Keratinocyte (primary cell): ENCODE results near the gene SPOCK3. TPM values are rescaled to one million over a fixed set of nuclear protein-coding genes. Genes with fewer than 3 reads are reported as not detected.
"Not testable (repeated sequence)": the region's sequence is repeated elsewhere in the genome, so short reads cannot be mapped to it uniquely, and the experiment has no call there.

Source experiments
- DNase-seq: peaks from one replicate; pipeline ENCODE4 v3.0.0-alpha.2; 2011; ENCODE audit warnings: low read depth, missing footprints, low spot score
- FAIRE-seq: peaks from 2 replicates; lab custom pipeline; 2011; peaks lifted over from hg19 to GRCh38; lab: Jason Lieb, UNC
- H2AFZ ChIP-seq: 2 replicates; pipeline ENCODE4 v1.6.0; 2012; ENCODE audit warnings: low read length, control low read depth, inconsistent platforms; ENCODE audit not compliant: control insufficient read depth
- H3K27ac ChIP-seq: 2 replicates; pipeline ENCODE4 v1.5.1; 2011; ENCODE audit warnings: low read length; ENCODE audit not compliant: control insufficient read depth, insufficient read depth
- H3K27me3 ChIP-seq: 3 replicates; pipeline ENCODE4 v1.6.0; 2011; ENCODE audit warnings: low read length; ENCODE audit not compliant: control insufficient read depth, insufficient read depth; ENCODE audit errors: extremely low read depth
- H3K36me3 ChIP-seq, 2 experiments: 2 replicates in 1 of 2; 3 replicates in 1 of 2; pipeline ENCODE4 v1.5.1; 2011; ENCODE audit warnings: low read length in 2 of 2, mild to moderate bottlenecking in 1 of 2; ENCODE audit not compliant: control insufficient read depth in 2 of 2, insufficient read depth in 2 of 2; ENCODE audit errors: extremely low read depth in 1 of 2
- H3K4me1 ChIP-seq: 3 replicates; pipeline ENCODE4 v1.5.1; 2011; ENCODE audit warnings: low read length; ENCODE audit not compliant: control insufficient read depth, insufficient read depth; ENCODE audit errors: extremely low read depth
- H3K4me2 ChIP-seq: 3 replicates; pipeline ENCODE4 v1.6.0; 2011; ENCODE audit warnings: low read depth, low read length; ENCODE audit not compliant: control insufficient read depth, insufficient read depth; ENCODE audit errors: extremely low read depth
- H3K4me3 ChIP-seq, 3 experiments: fragments of 200-600 bp in 1 of 3; sonication (generic) in 1 of 3; 2 replicates in 2 of 3; 3 replicates in 1 of 3; pipeline ENCODE4 v1.5.1; 2011 to 2016; ENCODE audit warnings: low read length in 3 of 3, mild to moderate bottlenecking in 3 of 3, control low read depth in 2 of 3, inconsistent platforms in 1 of 3, low read depth in 1 of 3, mixed read lengths in 1 of 3, mixed run types in 1 of 3, moderate library complexity in 1 of 3; ENCODE audit not compliant: control insufficient read depth in 2 of 3, insufficient read depth in 2 of 3; ENCODE audit errors: extremely low read depth in 1 of 3
- H3K79me2 ChIP-seq: 2 replicates; pipeline ENCODE4 v1.6.0; 2012; ENCODE audit warnings: low read length; ENCODE audit not compliant: control insufficient read depth, insufficient read depth
- H3K9ac ChIP-seq: 3 replicates; pipeline ENCODE4 v1.6.0; 2011; ENCODE audit warnings: low read length; ENCODE audit not compliant: control insufficient read depth, insufficient read depth; ENCODE audit errors: extremely low read depth
- H3K9me1 ChIP-seq: 3 replicates; pipeline ENCODE4 v1.6.0; 2011; ENCODE audit warnings: low read length; ENCODE audit not compliant: control insufficient read depth, insufficient read depth; ENCODE audit errors: extremely low read depth
- H3K9me3 ChIP-seq: 2 replicates; pipeline ENCODE4 v1.5.1; 2012; ENCODE audit warnings: low read depth, low read length; ENCODE audit not compliant: control insufficient read depth
- H4K20me1 ChIP-seq: 3 replicates; pipeline ENCODE4 v1.6.0; 2011; ENCODE audit warnings: low read length; ENCODE audit not compliant: control insufficient read depth, insufficient read depth; ENCODE audit errors: extremely low read depth
- EZH2 ChIP-seq: IDR thresholded peaks from one replicate; pipeline ENCODE4 v1.6.1; 2012; ENCODE audit warnings: inconsistent platforms, mild to moderate bottlenecking, low read length, moderate library complexity
- dilution Hi-C: fragments of 300-500 bp; cut with MboI; formaldehyde crosslinking; loops from one replicate; pipeline ENCODE4 v1.7.0; 2020; ENCODE audit warnings: low sequenced_read_pairs; ENCODE audit not compliant: extremely low pct_ligation_motif_present
- polyA plus RNA-seq, 5 experiments: library from polyadenylated mRNA; depleted of rRNA in 3 of 5; stranded (reverse) in 3 of 5; stranded (forward) in 1 of 5; unstranded in 1 of 5; fragments of >200 nt; gene quantifications; 1 replicate in 1 of 5; 2 replicates in 3 of 5; 3 replicates in 1 of 5; pipeline versions ENCODE4 v1.2.1 to v1.2.3, GENCODE V29; 2011 to 2012; ENCODE audit warnings: missing spikeins in 2 of 5, low read depth in 1 of 5, low replicate concordance in 1 of 5
- TF ChIP-seq, protein P1 (sequence below), 3 experiments: IDR thresholded peaks in 1 of 3; conservative IDR thresholded peaks in 1 of 3; optimal IDR thresholded peaks in 1 of 3; 2 replicates in 2 of 3; 3 replicates in 1 of 3; pipeline versions ENCODE3 to v1.5.1; 2011; ENCODE audit warnings: low read length in 3 of 3, mild to moderate bottlenecking in 3 of 3, moderate library complexity in 2 of 3, control low read depth in 1 of 3, inconsistent platforms in 1 of 3; ENCODE audit not compliant: insufficient read depth in 2 of 3; ENCODE audit errors: extremely low read depth in 1 of 3

Gene SPOCK3
- polyA plus RNA-seq, 1 donor (not counting 4 experiments of a cell fraction or from before 2014, with no cell fraction given): not detected

DNA sequence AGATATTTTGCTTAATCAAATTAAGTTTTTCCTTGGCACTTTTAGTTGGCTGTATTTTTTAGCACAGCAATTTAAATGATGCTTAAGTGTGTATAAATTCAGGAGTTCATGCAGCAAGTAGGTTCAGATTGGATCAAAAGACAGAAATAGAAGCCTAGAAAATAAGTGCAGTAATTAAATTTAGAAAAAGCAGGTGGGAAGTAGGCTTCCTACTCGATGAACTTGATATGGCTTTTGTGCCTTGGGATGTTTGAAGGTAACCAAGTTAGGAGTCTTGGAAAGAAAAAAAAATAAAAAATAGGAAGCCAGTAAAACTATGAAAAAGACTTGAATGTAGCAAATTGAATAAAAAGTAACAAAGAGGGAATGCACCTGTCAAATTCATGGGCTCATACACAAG, 372.3 kb downstream of the SPOCK3 start:
- TF ChIP-seq, protein P1, sequence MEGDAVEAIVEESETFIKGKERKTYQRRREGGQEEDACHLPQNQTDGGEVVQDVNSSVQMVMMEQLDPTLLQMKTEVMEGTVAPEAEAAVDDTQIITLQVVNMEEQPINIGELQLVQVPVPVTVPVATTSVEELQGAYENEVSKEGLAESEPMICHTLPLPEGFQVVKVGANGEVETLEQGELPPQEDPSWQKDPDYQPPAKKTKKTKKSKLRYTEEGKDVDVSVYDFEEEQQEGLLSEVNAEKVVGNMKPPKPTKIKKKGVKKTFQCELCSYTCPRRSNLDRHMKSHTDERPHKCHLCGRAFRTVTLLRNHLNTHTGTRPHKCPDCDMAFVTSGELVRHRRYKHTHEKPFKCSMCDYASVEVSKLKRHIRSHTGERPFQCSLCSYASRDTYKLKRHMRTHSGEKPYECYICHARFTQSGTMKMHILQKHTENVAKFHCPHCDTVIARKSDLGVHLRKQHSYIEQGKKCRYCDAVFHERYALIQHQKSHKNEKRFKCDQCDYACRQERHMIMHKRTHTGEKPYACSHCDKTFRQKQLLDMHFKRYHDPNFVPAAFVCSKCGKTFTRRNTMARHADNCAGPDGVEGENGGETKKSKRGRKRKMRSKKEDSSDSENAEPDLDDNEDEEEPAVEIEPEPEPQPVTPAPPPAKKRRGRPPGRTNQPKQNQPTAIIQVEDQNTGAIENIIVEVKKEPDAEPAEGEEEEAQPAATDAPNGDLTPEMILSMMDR (optimal IDR thresholded peaks at IDR 0.05 in 1 of 3, IDR thresholded peaks at IDR 0.05 in 1 of 3, conservative IDR thresholded peaks at IDR 0.05 in 1 of 3; ENCODE audit: extremely low read depth in 1 of 3, insufficient read depth in 2 of 3, low read length in 3 of 3): no peak
- no peak for TF ChIP-seq EZH2
- Histone ChIP-seq H3K4me2 (no peak overlapping the region), H3K4me3 (no peak overlapping the region), H3K36me3 (no peaks in the 10 kb centered on the region), H3K9me1 (no peaks in the 10 kb centered on the region), H3K9me3 (no peaks in the 10 kb centered on the region), H3K27me3 (no peaks in the 10 kb centered on the region), H3K4me1 (no peaks in the 10 kb centered on the region), H3K79me2 (no peaks in the 10 kb centered on the region), H3K9ac (no peak overlapping the region), H2AFZ (no peak overlapping the region), H3K27ac (no peak overlapping the region), H4K20me1 (no peaks in the 10 kb centered on the region)
- DNase-seq: no peak
- dilution Hi-C loops: no loop called here
- no peak for FAIRE-seq

DNA sequence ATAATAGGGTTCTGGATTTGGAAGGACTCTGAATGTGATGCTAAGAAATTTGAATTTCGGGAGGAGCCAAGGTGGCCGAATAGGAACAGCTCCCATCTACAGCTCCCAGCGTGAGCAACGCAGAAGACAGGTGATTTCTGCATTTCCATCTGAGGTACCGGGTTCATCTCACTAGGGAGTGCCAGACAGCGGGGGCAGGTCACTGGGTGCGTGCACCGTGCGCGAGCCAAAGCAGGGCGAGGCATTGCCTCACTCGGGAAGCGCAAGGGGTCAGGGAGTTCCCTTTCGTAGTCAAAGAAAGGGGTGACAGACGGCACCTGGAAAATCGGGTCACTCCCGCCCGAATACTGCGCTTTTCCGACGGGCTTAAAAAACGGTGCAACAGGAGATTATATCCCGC, 383.9 kb downstream of the SPOCK3 start:
- H3K27me3 ChIP-seq, FAIRE-seq, DNase-seq, H3K4me3 ChIP-seq, dilution Hi-C loops, H3K4me1 ChIP-seq, H3K9me1 ChIP-seq, H2AFZ ChIP-seq, H4K20me1 ChIP-seq, H3K36me3 ChIP-seq, H3K9me3 ChIP-seq, H3K27ac ChIP-seq, H3K4me2 ChIP-seq, H3K79me2 ChIP-seq, H3K9ac ChIP-seq: not testable (repeated sequence)

DNA sequence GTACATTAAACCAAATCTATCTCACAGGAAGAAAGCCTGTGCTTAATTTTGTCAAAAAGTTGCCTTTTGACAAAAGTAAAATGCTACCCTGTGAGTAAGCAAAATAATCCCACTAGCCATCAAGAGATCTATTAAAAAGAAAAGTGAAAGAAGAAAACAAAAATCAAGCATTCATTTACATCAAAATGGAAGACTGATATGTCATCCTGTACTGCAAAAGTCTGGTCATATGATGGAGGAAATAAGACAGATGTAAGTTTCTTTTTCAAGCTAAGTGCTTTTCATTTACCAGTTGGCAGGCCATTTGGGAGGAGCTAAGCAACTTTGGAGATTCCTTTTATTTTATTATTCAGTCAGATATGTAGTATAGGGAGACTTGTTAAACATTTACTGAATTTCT, 387.4 kb downstream of the SPOCK3 start:
- no peak overlapping the region for H3K4me2 ChIP-seq
- no peaks in the 10 kb centered on the region for H3K79me2 ChIP-seq
- H3K9me3 ChIP-seq: no peaks in the 10 kb centered on the region
- dilution Hi-C loops: no loop called here
- FAIRE-seq: no peak
- H3K27me3 ChIP-seq: no peaks in the 10 kb centered on the region
- no peaks in the 10 kb centered on the region for H4K20me1 ChIP-seq
- H3K9me1 ChIP-seq: no peaks in the 10 kb centered on the region
- no peak for DNase-seq
- TF ChIP-seq, protein P1 (optimal IDR thresholded peaks at IDR 0.05 in 1 of 3, IDR thresholded peaks at IDR 0.05 in 1 of 3, conservative IDR thresholded peaks at IDR 0.05 in 1 of 3; ENCODE audit: extremely low read depth in 1 of 3, insufficient read depth in 2 of 3, low read length in 3 of 3): no peak
- TF ChIP-seq EZH2: no peak
- H3K4me3 ChIP-seq: no peak overlapping the region
- H3K27ac ChIP-seq: no peak overlapping the region
- H3K36me3 ChIP-seq: no peaks in the 10 kb centered on the region
- no peak overlapping the region for H2AFZ ChIP-seq
- no peak overlapping the region for H3K9ac ChIP-seq
- H3K4me1 ChIP-seq: no peaks in the 10 kb centered on the region
